RWPE1 (cell line): ENCODE data around the gene CISD1.
A peak's percentile ranks its signal among the peaks of the same experiment; 100 is the strongest.

Source experiments
- CTCF ChIA-PET: fragments of 350-600 bp; sonication (Branson Sonifier 250); formaldehyde crosslinking; extraction: SDS; loops from one replicate; lab custom pipeline; 2021; lab: Yijun Ruan, JAX
- POLR2A ChIA-PET: fragments of 400-600 bp; formaldehyde crosslinking; extraction: SDS; loops from one replicate; lab custom pipeline; 2020; ENCODE audit warnings: antibody characterized with exemption; ENCODE audit not compliant: low non-redundant PET; lab: Yijun Ruan, JAX
- DNase-seq: peaks from one replicate; pipeline ENCODE4 v3.0.0; 2012; ENCODE audit warnings: low spot score
- H3K27ac ChIP-seq: fragments of 450-650 bp; 2 replicates; pipeline ENCODE4 v1.5.1; 2017
- CTCF ChIP-seq: fragments of 450-650 bp; conservative IDR thresholded peaks from 2 replicates; pipeline ENCODE4 v1.5.1; 2017; ENCODE audit warnings: low read depth, mild to moderate bottlenecking

The CISD1 gene

GRCh38 chr10:58282615-58283014, 13.7 kb downstream of the CISD1 start:
- CTCF ChIA-PET, result no interaction called here
- no peak for TF ChIP-seq CTCF
- no peak for DNase-seq
- H3K27ac ChIP-seq, result no peak overlapping the region
- POLR2A ChIA-PET, result no interaction called here

- peak; percentile 78 for TF ChIP-seq CTCF
- DNase-seq, result peak; percentile 23
- no peak overlapping the region for H3K27ac ChIP-seq
- POLR2A ChIA-PET, result no interaction called here
- CTCF ChIA-PET, result interaction anchor here (0.6 to 3.2 kb wide), 10 partner anchors 16 to 240 kb away, joined by 3 to 33 read pairs (median 5); no protein-coding TSS in a partner anchor
Observed at GRCh38 chr10:58291538-58292174, 22.7 kb downstream of the CISD1 start.

GRCh38 chr10:58293989-58294388, 25.0 kb downstream of the CISD1 start:
- no peak overlapping the region for H3K27ac ChIP-seq
- no peak for DNase-seq
- ChIA-PET POLR2A (no interaction called here), CTCF (no interaction called here)
- no peak for TF ChIP-seq CTCF

- CTCF ChIA-PET, result interaction anchor here (0.6 to 1.7 kb wide), 4 partner anchors 10 to 496 kb away, joined by 3 to 8 read pairs (median 4); no protein-coding TSS in a partner anchor
- TF ChIP-seq CTCF, result peak; percentile 69
- POLR2A ChIA-PET, result no interaction called here
- H3K27ac ChIP-seq, result no peak overlapping the region
- peak; percentile 63 for DNase-seq
Observed at GRCh38 chr10:58299580-58299979, 30.6 kb downstream of the CISD1 start.

GRCh38 chr10:58300676-58301075, 31.7 kb downstream of the CISD1 start:
- no peak overlapping the region for H3K27ac ChIP-seq
- no peak for DNase-seq
- ChIA-PET CTCF (interaction anchor here (0.6 to 1.7 kb wide), 6 partner anchors 8 to 954 kb away, joined by 3 to 8 read pairs (median 4); no protein-coding TSS in a partner anchor), POLR2A (no interaction called here)
- TF ChIP-seq CTCF, result no peak

- TF ChIP-seq CTCF, result no peak
- no peak overlapping the region for H3K27ac ChIP-seq
- CTCF ChIA-PET, result interaction anchor here (0.6 kb wide), 2 partner anchors 121 to 147 kb away, joined by 3 to 5 read pairs; no protein-coding TSS in a partner anchor
- no peak for DNase-seq
- POLR2A ChIA-PET, result no interaction called here
Observed at GRCh38 chr10:58302254-58302653, 33.3 kb downstream of the CISD1 start.
